HL-60 (cell line): Measurements from ENCODE around the gene RNF187.

Experiments
- DNase-seq, 2 experiments: peaks; one replicate each; pipeline ENCODE4 v3.0.0-alpha.2; 2010 to 2020; ENCODE audit warnings: low read depth in 1 of 2, low spot score in 1 of 2
- H3K27ac ChIP-seq: fragments of 250-450 bp; sonication (Bioruptor Pico); replicated peaks from 2 replicates; pipeline ENCODE4 v1.5.1; 2020; ENCODE audit warnings: mild to moderate bottlenecking, moderate library complexity
- H3K27me3 ChIP-seq: fragments of 250-450 bp; sonication (Bioruptor Pico); 2 replicates; pipeline ENCODE4 v1.5.1; 2021; ENCODE audit warnings: mild to moderate bottlenecking, moderate library complexity; ENCODE audit not compliant: insufficient read depth, poor library complexity, severe bottlenecking
- H3K4me3 ChIP-seq: replicated peaks from 2 replicates; pipeline ENCODE4 v1.5.1; 2011; ENCODE audit warnings: mild to moderate bottlenecking, control low read depth, low read length; ENCODE audit not compliant: insufficient read depth
- GABPA ChIP-seq: IDR thresholded peaks from 2 replicates; pipeline ENCODE4 v1.6.1; 2012; ENCODE audit warnings: low read depth
- POLR2AphosphoS5 ChIP-seq: IDR thresholded peaks from 2 replicates; pipeline ENCODE4 v1.6.1; 2012; ENCODE audit warnings: low read depth
- SPI1 ChIP-seq: IDR thresholded peaks from 2 replicates; pipeline ENCODE4 v1.6.1; 2012; ENCODE audit warnings: low read depth, mild to moderate bottlenecking, borderline replicate concordance
- TF ChIP-seq, protein P1 (sequence below): IDR thresholded peaks from 2 replicates; pipeline ENCODE4 v1.6.1; 2012; ENCODE audit warnings: low read depth; ENCODE audit not compliant: insufficient replicate concordance
- TF ChIP-seq, protein P2 (sequence below): IDR thresholded peaks from one replicate; pipeline ENCODE4 v1.5.1; 2011; ENCODE audit warnings: low read length, control low read depth, inconsistent platforms; ENCODE audit not compliant: insufficient read depth

Gene RNF187

GRCh38 chr1:228494044-228494353 is 6.8 kb downstream of the RNF187 start:
- TF ChIP-seq, protein P1, sequence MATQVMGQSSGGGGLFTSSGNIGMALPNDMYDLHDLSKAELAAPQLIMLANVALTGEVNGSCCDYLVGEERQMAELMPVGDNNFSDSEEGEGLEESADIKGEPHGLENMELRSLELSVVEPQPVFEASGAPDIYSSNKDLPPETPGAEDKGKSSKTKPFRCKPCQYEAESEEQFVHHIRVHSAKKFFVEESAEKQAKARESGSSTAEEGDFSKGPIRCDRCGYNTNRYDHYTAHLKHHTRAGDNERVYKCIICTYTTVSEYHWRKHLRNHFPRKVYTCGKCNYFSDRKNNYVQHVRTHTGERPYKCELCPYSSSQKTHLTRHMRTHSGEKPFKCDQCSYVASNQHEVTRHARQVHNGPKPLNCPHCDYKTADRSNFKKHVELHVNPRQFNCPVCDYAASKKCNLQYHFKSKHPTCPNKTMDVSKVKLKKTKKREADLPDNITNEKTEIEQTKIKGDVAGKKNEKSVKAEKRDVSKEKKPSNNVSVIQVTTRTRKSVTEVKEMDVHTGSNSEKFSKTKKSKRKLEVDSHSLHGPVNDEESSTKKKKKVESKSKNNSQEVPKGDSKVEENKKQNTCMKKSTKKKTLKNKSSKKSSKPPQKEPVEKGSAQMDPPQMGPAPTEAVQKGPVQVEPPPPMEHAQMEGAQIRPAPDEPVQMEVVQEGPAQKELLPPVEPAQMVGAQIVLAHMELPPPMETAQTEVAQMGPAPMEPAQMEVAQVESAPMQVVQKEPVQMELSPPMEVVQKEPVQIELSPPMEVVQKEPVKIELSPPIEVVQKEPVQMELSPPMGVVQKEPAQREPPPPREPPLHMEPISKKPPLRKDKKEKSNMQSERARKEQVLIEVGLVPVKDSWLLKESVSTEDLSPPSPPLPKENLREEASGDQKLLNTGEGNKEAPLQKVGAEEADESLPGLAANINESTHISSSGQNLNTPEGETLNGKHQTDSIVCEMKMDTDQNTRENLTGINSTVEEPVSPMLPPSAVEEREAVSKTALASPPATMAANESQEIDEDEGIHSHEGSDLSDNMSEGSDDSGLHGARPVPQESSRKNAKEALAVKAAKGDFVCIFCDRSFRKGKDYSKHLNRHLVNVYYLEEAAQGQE = no peak
- TF ChIP-seq POLR2AphosphoS5 = no peak
- TF ChIP-seq GABPA = no peak
- no peak for TF ChIP-seq SPI1
- TF ChIP-seq, protein P2, sequence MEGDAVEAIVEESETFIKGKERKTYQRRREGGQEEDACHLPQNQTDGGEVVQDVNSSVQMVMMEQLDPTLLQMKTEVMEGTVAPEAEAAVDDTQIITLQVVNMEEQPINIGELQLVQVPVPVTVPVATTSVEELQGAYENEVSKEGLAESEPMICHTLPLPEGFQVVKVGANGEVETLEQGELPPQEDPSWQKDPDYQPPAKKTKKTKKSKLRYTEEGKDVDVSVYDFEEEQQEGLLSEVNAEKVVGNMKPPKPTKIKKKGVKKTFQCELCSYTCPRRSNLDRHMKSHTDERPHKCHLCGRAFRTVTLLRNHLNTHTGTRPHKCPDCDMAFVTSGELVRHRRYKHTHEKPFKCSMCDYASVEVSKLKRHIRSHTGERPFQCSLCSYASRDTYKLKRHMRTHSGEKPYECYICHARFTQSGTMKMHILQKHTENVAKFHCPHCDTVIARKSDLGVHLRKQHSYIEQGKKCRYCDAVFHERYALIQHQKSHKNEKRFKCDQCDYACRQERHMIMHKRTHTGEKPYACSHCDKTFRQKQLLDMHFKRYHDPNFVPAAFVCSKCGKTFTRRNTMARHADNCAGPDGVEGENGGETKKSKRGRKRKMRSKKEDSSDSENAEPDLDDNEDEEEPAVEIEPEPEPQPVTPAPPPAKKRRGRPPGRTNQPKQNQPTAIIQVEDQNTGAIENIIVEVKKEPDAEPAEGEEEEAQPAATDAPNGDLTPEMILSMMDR = no peak
- Histone ChIP-seq H3K27ac (no peak overlapping the region), H3K4me3 (no peak overlapping the region), H3K27me3 (no peaks in the 10 kb centered on the region)
- DNase-seq = no peak

DNA sequence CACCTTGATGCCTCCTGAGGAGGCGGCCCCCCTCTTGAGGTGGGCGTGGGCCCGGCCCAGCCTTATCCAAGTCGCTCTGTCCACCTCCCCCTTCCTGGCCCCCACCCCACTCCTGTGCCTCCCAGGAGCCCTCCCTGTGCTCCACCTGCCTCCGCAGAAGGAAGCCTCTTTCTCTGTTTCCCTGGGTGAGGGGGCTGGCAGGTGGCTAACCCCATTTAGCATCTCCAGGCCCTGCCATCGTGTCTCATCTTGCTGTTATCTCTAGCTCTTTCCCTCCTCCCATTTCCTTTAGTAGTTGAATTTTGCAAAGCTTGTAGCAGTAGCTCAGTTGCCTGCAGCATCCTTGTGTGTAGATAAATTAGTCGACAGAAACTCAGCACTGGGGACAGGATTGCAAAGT is 7.2 kb downstream of the RNF187 start:
- Histone ChIP-seq H3K4me3 (no peak overlapping the region), H3K27ac (no peak overlapping the region), H3K27me3 (no peaks in the 10 kb centered on the region)
- no peak for DNase-seq
- TF ChIP-seq, protein P1 = no peak
- TF ChIP-seq, protein P2 = no peak
- TF ChIP-seq POLR2AphosphoS5 (no peak), SPI1 (no peak), GABPA (no peak)

- no peak for DNase-seq
- no peaks in the 10 kb centered on the region for H3K27me3 ChIP-seq
- H3K27ac ChIP-seq = no peak overlapping the region
- H3K4me3 ChIP-seq = no peak overlapping the region
- TF ChIP-seq, protein P2 = no peak
- TF ChIP-seq POLR2AphosphoS5 = peak; percentile 21; the same call in 1 of the 2 replicates
Measured at GRCh38 chr1:228494970-228495853, 8.0 kb downstream of the RNF187 start.

GRCh38 chr1:228496084-228496483 is 8.9 kb downstream of the RNF187 start:
- Histone ChIP-seq H3K27me3 (no peaks in the 10 kb centered on the region), H3K4me3 (no peak overlapping the region)
- TF ChIP-seq POLR2AphosphoS5 (no peak), GABPA (no peak), SPI1 (no peak)
- TF ChIP-seq, protein P2 = no peak
- TF ChIP-seq, protein P1 = no peak

More at GRCh38 chr1:228496084-228496483, 8.9 kb downstream of the RNF187 start:
- DNase-seq = no peak
- H3K27ac ChIP-seq = no peak overlapping the region
